ENCODE data around the gene DAB2IP.

The DAB2IP gene

GRCh38 chr9:121820286-121821005 lies 169.0 kb downstream of the DAB2IP start:
- Histone ChIP-seq H3K4me2 (ENCODE audit: low read length) (peak overlapping the region; percentile 46; the same call in 1 of the 2 replicates), H3K27me3 (ENCODE audit: control insufficient read depth, low read length) (no peaks in the 10 kb centered on the region), H3K9me2 (replicated peaks; ENCODE audit: control insufficient read depth, low read length) (no peaks in the 10 kb centered on the region), H3K4me3 (ENCODE audit: low read length) (no peak overlapping the region), H3K36me3 (ENCODE audit: control insufficient read depth, low read length) (no peaks in the 10 kb centered on the region), H3K27ac (ENCODE audit: low read depth, low read length) (no peak overlapping the region), H3F3A (ENCODE audit: control insufficient read depth, insufficient read depth) (no peaks in the 10 kb centered on the region), H4K20me1 (ENCODE audit: control insufficient read depth, insufficient read depth, low read depth, low read length) (no peaks in the 10 kb centered on the region), H3K9me3 (ENCODE audit: control insufficient read depth, insufficient read depth, low read length) (no peaks in the 10 kb centered on the region), H3K79me2 (ENCODE audit: control insufficient read depth, low read length) (no peaks in the 10 kb centered on the region), H3K4me1 (ENCODE audit: control insufficient read depth, low read length) (peaks cover 19% of the 10 kb centered on the region)
- no peak for TF ChIP-seq CTCF (IDR thresholded peaks at IDR 0.05; ENCODE audit: low read depth, low read length, poor library complexity, severe bottlenecking)
- TF ChIP-seq EZH2phosphoT487 (IDR thresholded peaks at IDR 0.05; ENCODE audit: borderline replicate concordance, low read length): no peak

GRCh38 chr9:121821326-121821725 lies 169.9 kb downstream of the DAB2IP start:
- no peak for TF ChIP-seq CTCF (IDR thresholded peaks at IDR 0.05; ENCODE audit: low read depth, low read length, poor library complexity, severe bottlenecking)
- TF ChIP-seq EZH2phosphoT487 (IDR thresholded peaks at IDR 0.05; ENCODE audit: borderline replicate concordance, low read length): no peak
- Histone ChIP-seq H3K4me2 (ENCODE audit: low read length) (no peak overlapping the region), H3K9me2 (replicated peaks; ENCODE audit: control insufficient read depth, low read length) (no peaks in the 10 kb centered on the region), H3K27me3 (ENCODE audit: control insufficient read depth, low read length) (no peaks in the 10 kb centered on the region), H3K4me1 (ENCODE audit: control insufficient read depth, low read length) (peaks cover 19% of the 10 kb centered on the region), H3K79me2 (ENCODE audit: control insufficient read depth, low read length) (no peaks in the 10 kb centered on the region), H3K27ac (ENCODE audit: low read depth, low read length) (no peak overlapping the region), H4K20me1 (ENCODE audit: control insufficient read depth, insufficient read depth, low read depth, low read length) (no peaks in the 10 kb centered on the region), H3F3A (ENCODE audit: control insufficient read depth, insufficient read depth) (no peaks in the 10 kb centered on the region), H3K4me3 (ENCODE audit: low read length) (no peak overlapping the region), H3K9me3 (ENCODE audit: control insufficient read depth, insufficient read depth, low read length) (no peaks in the 10 kb centered on the region), H3K36me3 (ENCODE audit: control insufficient read depth, low read length) (no peaks in the 10 kb centered on the region)

GRCh38 chr9:121822093-121823085 lies 171.0 kb downstream of the DAB2IP start:
- Histone ChIP-seq H3K4me2 (ENCODE audit: low read length) (no peak overlapping the region), H3K79me2 (ENCODE audit: control insufficient read depth, low read length) (no peaks in the 10 kb centered on the region), H3K9me3 (ENCODE audit: control insufficient read depth, insufficient read depth, low read length) (no peaks in the 10 kb centered on the region), H3K4me3 (ENCODE audit: low read length) (no peak overlapping the region), H4K20me1 (ENCODE audit: control insufficient read depth, insufficient read depth, low read depth, low read length) (no peaks in the 10 kb centered on the region), H3K9me2 (replicated peaks; ENCODE audit: control insufficient read depth, low read length) (no peaks in the 10 kb centered on the region), H3K36me3 (ENCODE audit: control insufficient read depth, low read length) (no peaks in the 10 kb centered on the region), H3K27me3 (ENCODE audit: control insufficient read depth, low read length) (no peaks in the 10 kb centered on the region), H3K27ac (ENCODE audit: low read depth, low read length) (no peak overlapping the region), H3F3A (ENCODE audit: control insufficient read depth, insufficient read depth) (no peaks in the 10 kb centered on the region), H3K4me1 (ENCODE audit: control insufficient read depth, low read length) (peaks cover 19% of the 10 kb centered on the region)
- TF ChIP-seq CTCF (IDR thresholded peaks at IDR 0.05; ENCODE audit: low read depth, low read length, poor library complexity, severe bottlenecking) (no peak), EZH2phosphoT487 (IDR thresholded peaks at IDR 0.05; ENCODE audit: borderline replicate concordance, low read length) (no peak)
